Measurements from ENCODE around the gene FBXW5. TPM values are rescaled to one million over a fixed set of nuclear protein-coding genes. Genes with fewer than 3 reads are reported as not detected.

FBXW5 gene
- total RNA-seq, 2 donors from 2014 or later = 84.3 to 88.4 TPM

- Mint-ChIP-seq H3K4me3 (peak overlapping the region; percentile 80), H3K27ac (peak overlapping the region; percentile 97), H3K27me3 (no peaks in the 10 kb centered on the region), H3K4me1 (peaks cover 31% of the 10 kb centered on the region), H3K36me3 (ENCODE audit: low read depth) (no peaks in the 10 kb centered on the region)
- DNase-seq = peak; percentile 52 to 71 (median 57)
- H3K9me3 ChIP-seq (ENCODE audit: control insufficient read depth, low read length, poor library complexity, severe bottlenecking) = no peaks in the 10 kb centered on the region
- peak; percentile 62 for ATAC-seq
Observed at GRCh38 chr9:136901516-136902258, 42.9 kb downstream of the FBXW5 start.

GRCh38 chr9:136900988-136901515 lies 43.5 kb downstream of the FBXW5 start:
- H3K27me3 Mint-ChIP-seq = no peaks in the 10 kb centered on the region
- H3K27ac Mint-ChIP-seq = peak overlapping the region; percentile 97
- no peak overlapping the region for H3K4me3 Mint-ChIP-seq
- H3K4me1 Mint-ChIP-seq = peaks cover 28% of the 10 kb centered on the region
- no peaks in the 10 kb centered on the region for H3K9me3 ChIP-seq (ENCODE audit: control insufficient read depth, low read length, poor library complexity, severe bottlenecking)
- DNase-seq (no peak), ATAC-seq (no peak)
- no peaks in the 10 kb centered on the region for H3K36me3 Mint-ChIP-seq (ENCODE audit: low read depth)

GRCh38 chr9:136900556-136900955 lies 44.0 kb downstream of the FBXW5 start:
- H3K4me3 Mint-ChIP-seq = no peak overlapping the region

GRCh38 chr9:136899196-136899595 lies 45.3 kb downstream of the FBXW5 start:
- DNase-seq = no peak
- H3K36me3 Mint-ChIP-seq (ENCODE audit: low read depth) = no peaks in the 10 kb centered on the region
- H3K4me1 Mint-ChIP-seq = peaks cover 31% of the 10 kb centered on the region
- H3K27ac Mint-ChIP-seq = peak overlapping the region; percentile 97
- no peak overlapping the region for H3K4me3 Mint-ChIP-seq
- no peaks in the 10 kb centered on the region for H3K9me3 ChIP-seq (ENCODE audit: control insufficient read depth, low read length, poor library complexity, severe bottlenecking)
- no peaks in the 10 kb centered on the region for H3K27me3 Mint-ChIP-seq
- ATAC-seq = no peak

More at GRCh38 chr9:136900556-136900955, 44.0 kb downstream of the FBXW5 start:
- Mint-ChIP-seq H3K27me3 (no peaks in the 10 kb centered on the region), H3K27ac (peak overlapping the region; percentile 97), H3K36me3 (ENCODE audit: low read depth) (no peaks in the 10 kb centered on the region), H3K4me1 (peaks cover 28% of the 10 kb centered on the region)
- no peak for ATAC-seq
- DNase-seq = no peak
- no peaks in the 10 kb centered on the region for H3K9me3 ChIP-seq (ENCODE audit: control insufficient read depth, low read length, poor library complexity, severe bottlenecking)

GRCh38 chr9:136898483-136899100 lies 45.9 kb downstream of the FBXW5 start:
- Mint-ChIP-seq H3K27me3 (no peaks in the 10 kb centered on the region), H3K36me3 (ENCODE audit: low read depth) (no peaks in the 10 kb centered on the region)

GRCh38 chr9:136896027-136896426 lies 48.5 kb downstream of the FBXW5 start:
- Mint-ChIP-seq H3K4me3 (no peak overlapping the region), H3K27me3 (no peaks in the 10 kb centered on the region), H3K36me3 (ENCODE audit: low read depth) (no peaks in the 10 kb centered on the region), H3K27ac (peak overlapping the region; percentile 92), H3K4me1 (peaks cover 19% of the 10 kb centered on the region)
- DNase-seq (no peak), ATAC-seq (no peak)
- H3K9me3 ChIP-seq (ENCODE audit: control insufficient read depth, low read length, poor library complexity, severe bottlenecking) = no peaks in the 10 kb centered on the region

More at GRCh38 chr9:136898483-136899100, 45.9 kb downstream of the FBXW5 start:
- no peak for ATAC-seq
- H3K27ac Mint-ChIP-seq = peak overlapping the region; percentile 97
- H3K9me3 ChIP-seq (ENCODE audit: control insufficient read depth, low read length, poor library complexity, severe bottlenecking) = no peaks in the 10 kb centered on the region
- H3K4me3 Mint-ChIP-seq = no peak overlapping the region
- H3K4me1 Mint-ChIP-seq = peaks cover 33% of the 10 kb centered on the region
- DNase-seq = no peak

- Mint-ChIP-seq H3K36me3 (ENCODE audit: low read depth) (no peaks in the 10 kb centered on the region), H3K4me3 (no peak overlapping the region), H3K27ac (no peak overlapping the region), H3K27me3 (no peaks in the 10 kb centered on the region), H3K4me1 (peaks cover 20% of the 10 kb centered on the region)
- DNase-seq (no peak), ATAC-seq (no peak)
- H3K9me3 ChIP-seq (ENCODE audit: control insufficient read depth, low read length, poor library complexity, severe bottlenecking) = no peaks in the 10 kb centered on the region
Observed at GRCh38 chr9:136890661-136891060, 53.9 kb downstream of the FBXW5 start.

Other genes with a start within 250 kb of the FBXW5 start
- gene DIPK1B, start 232.2 kb downstream of the FBXW5 start, total RNA-seq = 1 to 10 TPM; 1.3 to 3.2 TPM
- under 1 TPM in 1 of 2 donors, not detected in 1; 0.90 TPM for gene LCN10, start 201.8 kb downstream of the FBXW5 start, total RNA-seq
- gene LCN6, start 196.2 kb downstream of the FBXW5 start, total RNA-seq = not detected
- under 1 TPM in 1 of 2 donors, not detected in 1; 0.65 TPM for gene LCN8, start 186.5 kb downstream of the FBXW5 start, total RNA-seq
- not detected for gene LCN15, start 180.2 kb downstream of the FBXW5 start, total RNA-seq
- 10 to 100 TPM; 16.5 to 21.8 TPM for gene TMEM141, start 153.4 kb downstream of the FBXW5 start, total RNA-seq
- 1 to 10 TPM; 1.8 to 2.2 TPM for gene CCDC183, start 148.4 kb downstream of the FBXW5 start, total RNA-seq
- 10 to 100 TPM; 55.6 to 59.7 TPM for gene RABL6, start 136.8 kb downstream of the FBXW5 start, total RNA-seq
- 1 to 10 TPM; 2.9 to 3.7 TPM for gene AJM1, start 102.3 kb downstream of the FBXW5 start, total RNA-seq
- 10 to 100 TPM; 33.8 to 36.2 TPM for gene PHPT1, start 95.3 kb downstream of the FBXW5 start, total RNA-seq
- 1 to 10 TPM; 3.4 TPM for gene MAMDC4, start 92.4 kb downstream of the FBXW5 start, total RNA-seq
- gene EDF1, start 78.4 kb downstream of the FBXW5 start, total RNA-seq = 100 to 1,000 TPM; 212 to 224 TPM
- 10 to 100 TPM; 20.8 to 21.4 TPM for gene TRAF2, start 58.2 kb downstream of the FBXW5 start, total RNA-seq
- gene C8G, start 505 bp upstream of the FBXW5 start, total RNA-seq = 1 to 10 TPM; 1.4 to 2.7 TPM
- 1 to 10 TPM; 2.6 to 4.2 TPM for gene LCN12, start 7.5 kb upstream of the FBXW5 start, total RNA-seq
- gene PTGDS, start 32.8 kb upstream of the FBXW5 start, total RNA-seq = 100 to 1,000 TPM in 1 of 2 donors, 10 to 100 TPM in 1; 21.4 to 166 TPM
- gene LCNL1, start 38.3 kb upstream of the FBXW5 start, total RNA-seq = 1 to 10 TPM in 1 of 2 donors, under 1 TPM in 1; 0.96 to 2.9 TPM
- gene PAXX, start 47.7 kb upstream of the FBXW5 start, total RNA-seq = 10 to 100 TPM; 85.7 to 89.9 TPM
- 1 to 10 TPM; 1.9 to 2.1 TPM for gene CLIC3, start 51.8 kb upstream of the FBXW5 start, total RNA-seq
- gene ABCA2, start 83.5 kb upstream of the FBXW5 start, total RNA-seq = 100 to 1,000 TPM; 120 to 131 TPM
- 10 to 100 TPM in 1 of 2 donors, 1 to 10 TPM in 1; 7.7 to 10.6 TPM for gene FUT7, start 87.3 kb upstream of the FBXW5 start, total RNA-seq
- 100 to 1,000 TPM; 139 to 202 TPM for gene NPDC1, start 101.4 kb upstream of the FBXW5 start, total RNA-seq
- gene ENTPD2, start 109.3 kb upstream of the FBXW5 start, total RNA-seq = under 1 TPM in 1 of 2 donors, not detected in 1; 0.20 TPM
- gene SAPCD2, start 125.8 kb upstream of the FBXW5 start, total RNA-seq = under 1 TPM; 0.27 to 0.39 TPM
- 10 to 100 TPM in 1 of 2 donors, 1 to 10 TPM in 1; 9.3 to 10.2 TPM for gene UAP1L1, start 132.8 kb upstream of the FBXW5 start, total RNA-seq
- gene MAN1B1, start 142.2 kb upstream of the FBXW5 start, total RNA-seq = 10 to 100 TPM; 62.0 to 62.3 TPM
- 100 to 1,000 TPM; 270 to 311 TPM for gene DPP7, start 170.0 kb upstream of the FBXW5 start, total RNA-seq
- not detected for gene GRIN1, start 194.4 kb upstream of the FBXW5 start, total RNA-seq
- not detected for gene LRRC26, start 225.3 kb upstream of the FBXW5 start, total RNA-seq
- gene TMEM210, start 227.3 kb upstream of the FBXW5 start, total RNA-seq = not detected
- gene ANAPC2, start 243.8 kb upstream of the FBXW5 start, total RNA-seq = 100 to 1,000 TPM; 114 to 116 TPM
- 10 to 100 TPM; 39.4 to 48.3 TPM for gene SSNA1, start 243.9 kb upstream of the FBXW5 start, total RNA-seq

All from T-helper 17 cell (primary cell).